HepG2 (cell line): ENCODE measurements around the gene DNAJC1. TPM values are rescaled to one million over a fixed set of nuclear protein-coding genes. Genes with fewer than 3 reads are reported as not detected.
"Not testable (repeated sequence)": the region's sequence is repeated elsewhere in the genome, so short reads cannot be mapped to it uniquely, and the experiment has no call there.

Experiments
- ATAC-seq: fragments of 200-7000 bp; cut with Tn5 transposase; 3 replicates; pipeline ENCODE4 v1.9.1; 2020; ENCODE audit warnings: mild to moderate bottlenecking, moderate library complexity
- BruUV-seq: library from RNA; stranded (reverse); fragments of 400-500 nt; replicated peaks from 2 replicates; lab custom pipeline; 2021; lab: Mats Ljungman, UMichigan
- CTCF ChIA-PET: fragments of 300-600 bp; formaldehyde crosslinking; extraction: SDS; loops from one replicate; lab custom pipeline; 2021; ENCODE audit warnings: low total read pairs, inconsistent platforms, low intra/inter-chr PET ratio; lab: Yijun Ruan, JAX
- POLR2A ChIA-PET: fragments of 350-600 bp; sonication (Branson Sonifier 250); formaldehyde crosslinking; loops from one replicate; lab custom pipeline; 2020; ENCODE audit warnings: antibody characterized with exemption, inconsistent platforms; lab: Yijun Ruan, JAX
- DNase-seq: peaks from one replicate; pipeline ENCODE4 v3.0.0-alpha.2; 2015; ENCODE audit warnings: low spot score
- FAIRE-seq: peaks from 3 replicates; lab custom pipeline; 2011; peaks lifted over from hg19 to GRCh38; lab: Jason Lieb, UNC
- H2AFZ ChIP-seq: one replicate; pipeline ENCODE4 v1.6.1; 2011; ENCODE audit warnings: low read length, inconsistent platforms
- H3K27ac ChIP-seq: fragments of 300-600 bp; 3 replicates; pipeline ENCODE4 v1.8.0; 2011; ENCODE audit warnings: mixed run types, mild to moderate bottlenecking, mixed read lengths, low read length, inconsistent platforms; ENCODE audit not compliant: insufficient read depth; ENCODE audit errors: extremely low read length
- H3K27me3 ChIP-seq, 2 experiments: fragments of 200-600 bp in 1 of 2; 2 replicates in 1 of 2; 3 replicates in 1 of 2; pipeline versions ENCODE4 v1.6.0 to v1.8.0; 2011; ENCODE audit warnings: low read length in 2 of 2, mild to moderate bottlenecking in 2 of 2, moderate library complexity in 2 of 2, inconsistent platforms in 1 of 2; ENCODE audit not compliant: insufficient read depth in 2 of 2, control insufficient read depth in 1 of 2
- H3K36me3 ChIP-seq, 2 experiments: fragments of 200-600 bp in 1 of 2; replicated peaks in 1 of 2; 2 replicates in 1 of 2; 3 replicates in 1 of 2; pipeline versions ENCODE4 v1.5.1 to v1.8.0; 2011; ENCODE audit warnings: low read length in 2 of 2, inconsistent platforms in 1 of 2; ENCODE audit not compliant: insufficient read depth in 2 of 2, control insufficient read depth in 1 of 2
- H3K4me1 ChIP-seq: 2 replicates; pipeline ENCODE4 v1.5.1; 2012; ENCODE audit warnings: low read length, inconsistent platforms; ENCODE audit not compliant: insufficient read depth
- H3K4me2 ChIP-seq: 2 replicates; pipeline ENCODE4 v1.6.0; 2011; ENCODE audit warnings: low read depth, low read length, inconsistent platforms
- H3K4me3 ChIP-seq, 3 experiments: fragments of 200-600 bp in 1 of 3; sonication (generic), shearing (Covaris generic) in 1 of 3; replicated peaks in 1 of 3; 2 replicates each; pipeline ENCODE4 v1.5.1; 2011 to 2016; ENCODE audit warnings: low read length in 3 of 3, inconsistent platforms in 2 of 3, low read depth in 2 of 3, mild to moderate bottlenecking in 2 of 3, control low read depth in 1 of 3, mixed read lengths in 1 of 3; ENCODE audit not compliant: insufficient read depth in 1 of 3
- H3K79me2 ChIP-seq: one replicate; pipeline ENCODE4 v1.6.1; 2011; ENCODE audit warnings: low read length, inconsistent platforms; ENCODE audit not compliant: insufficient read depth
- H3K9ac ChIP-seq: 2 replicates; pipeline ENCODE4 v1.6.0; 2011; ENCODE audit warnings: mild to moderate bottlenecking, low read depth, low read length, inconsistent platforms; ENCODE audit not compliant: insufficient read depth
- H3K9me3 ChIP-seq: 2 replicates; pipeline ENCODE4 v1.5.1; 2012; ENCODE audit warnings: mild to moderate bottlenecking, low read length
- H4K20me1 ChIP-seq: 2 replicates; pipeline ENCODE4 v1.6.0; 2011; ENCODE audit warnings: inconsistent platforms, mild to moderate bottlenecking, low read length, moderate library complexity; ENCODE audit not compliant: insufficient read depth
- U2AF1 ChIP-seq: fragments of 200-400 bp; formaldehyde crosslinking; optimal IDR thresholded peaks from 2 replicates; pipeline ENCODE3; 2017; ENCODE audit warnings: mild to moderate bottlenecking, low read depth, low read length
- ZNF629 ChIP-seq: sonication (generic); formaldehyde crosslinking; conservative IDR thresholded peaks from 2 replicates; pipeline ENCODE4 v1.5.0; 2020; ENCODE audit warnings: missing genetic modification reagents
- ZNF644 ChIP-seq: IDR thresholded peaks from 2 replicates; pipeline ENCODE4 v1.6.1; 2016; ENCODE audit warnings: low read depth
- ZNF720 ChIP-seq: sonication (generic); formaldehyde crosslinking; IDR thresholded peaks from 2 replicates; pipeline ENCODE4 v1.4.0; 2020; ENCODE audit warnings: missing genetic modification reagents
- WGBS: methylation state at CpG from one replicate; pipeline ENCODE4 v1.1.6; 2017; ENCODE audit warnings: low lambda C conversion rate; 5-methylcytosine and 5-hydroxymethylcytosine counted together
- in situ Hi-C: cut with HindIII; loops from 2 replicates; pipeline ENCODE4 v1.10.0; 2017; ENCODE audit warnings: low pct_unique_long_range_greater_than_20kb; ENCODE audit not compliant: extremely low pct_ligation_motif_present
- intact Hi-C: fragments of 100-400 bp; cut with micrococcal nuclease; formaldehyde crosslinking; loops from one replicate; pipeline ENCODE4 v1.10.0; 2022; ENCODE audit not compliant: unreplicated experiment
- polyA plus RNA-seq, 8 experiments: library from polyadenylated mRNA; depleted of rRNA in 3 of 8; stranded (reverse) in 7 of 8; unstranded in 1 of 8; fragments of >200 nt; fragmentation: Illumina TruSeq in 4 of 8; extraction: Trizol in 4 of 8; gene quantifications; 2 replicates each; pipeline versions ENCODE4 v1.2.1 to v1.2.3, GENCODE V29; 2011 to 2016; ENCODE audit warnings: low read depth in 4 of 8, missing spikeins in 1 of 8, mixed read lengths in 1 of 8; ENCODE audit not compliant: insufficient read depth in 1 of 8
- total RNA-seq, 5 experiments: library from RNA; depleted of rRNA; stranded (reverse); fragments of >200 nt; fragmentation: Illumina TruSeq; extraction: Trizol; gene quantifications; 2 replicates each; pipeline ENCODE4 v1.2.3, GENCODE V29; 2016; ENCODE audit warnings: low read depth in 1 of 5

DNAJC1 gene
- total and polyA plus RNA-seq, 2 of the 13 experiments (the other 11 are each of a cell fraction or from before 2014, with no cell fraction given): 9.9 to 16.6 TPM

GRCh38 chr10:22021144-22021543 is 17.6 kb upstream of the DNAJC1 start:
- intact Hi-C loops, ATAC-seq, H3K4me1 ChIP-seq, POLR2A ChIA-PET, H3K9me3 ChIP-seq, H3K27ac ChIP-seq, H3K4me3 ChIP-seq, H3K36me3 ChIP-seq, H4K20me1 ChIP-seq, H3K27me3 ChIP-seq, H3K79me2 ChIP-seq, H3K9ac ChIP-seq, H2AFZ ChIP-seq, H3K4me2 ChIP-seq, CTCF ChIA-PET, FAIRE-seq, BruUV-seq, in situ Hi-C loops, DNase-seq: not testable (repeated sequence)
- WGBS: 19% methylated on average over 3 of the region's 3 CpGs

- intact Hi-C loops (no loop called here), in situ Hi-C loops (no loop called here)
- Histone ChIP-seq H2AFZ (no peak overlapping the region), H3K9ac (no peak overlapping the region), H3K4me2 (no peak overlapping the region), H3K4me3 (no peak overlapping the region), H3K4me1 (no peaks in the 10 kb centered on the region), H4K20me1 (no peaks in the 10 kb centered on the region), H3K9me3 (no peaks in the 10 kb centered on the region), H3K36me3 (no peaks in the 10 kb centered on the region), H3K79me2 (no peaks in the 10 kb centered on the region), H3K27me3 (no peaks in the 10 kb centered on the region; a peak in 2 of 5 replicates), H3K27ac (no peak overlapping the region)
- BruUV-seq: no TSS peak
- no peak for ATAC-seq
- ChIA-PET POLR2A (no interaction called here), CTCF (no interaction called here)
- TF ChIP-seq ZNF644 (CRISPR knock-in tag) (no peak), U2AF1 (no peak), ZNF720 (CRISPR knock-in tag) (no peak), ZNF629 (CRISPR knock-in tag) (no peak)
- DNase-seq: no peak
- WGBS: 0% methylated on average over 3 of the region's 3 CpGs
- no peak for FAIRE-seq
Observed at GRCh38 chr10:22017283-22018020, 13.9 kb upstream of the DNAJC1 start.
